Right lobe of liver (tissue), 4 donors: ENCODE data around the gene ENO2.

Source experiments
- POLR2A ChIP-seq: fragments of 450-650 bp; IDR thresholded peaks from one replicate; pipeline ENCODE4 v1.6.1; 2017; ENCODE audit warnings: antibody characterized with exemption, mild to moderate bottlenecking
- TF ChIP-seq, protein P1 (sequence below), 4 donors: fragments of 200-600 bp in 3 of 4; fragments of 450-650 bp in 1 of 4; IDR thresholded peaks; one replicate each; pipeline versions ENCODE4 v1.5.1 to v1.8.0; 2016 to 2022; ENCODE audit warnings: antibody characterized with exemption in 4 of 4, mild to moderate bottlenecking in 2 of 4
- donor health status: DM: no; HTN: no; CAD: no.
- donor health status: DM: no; HTN: no; CAD: no.
- donor health status: DM: no; HTN: yes; CAD: no.

DNA sequence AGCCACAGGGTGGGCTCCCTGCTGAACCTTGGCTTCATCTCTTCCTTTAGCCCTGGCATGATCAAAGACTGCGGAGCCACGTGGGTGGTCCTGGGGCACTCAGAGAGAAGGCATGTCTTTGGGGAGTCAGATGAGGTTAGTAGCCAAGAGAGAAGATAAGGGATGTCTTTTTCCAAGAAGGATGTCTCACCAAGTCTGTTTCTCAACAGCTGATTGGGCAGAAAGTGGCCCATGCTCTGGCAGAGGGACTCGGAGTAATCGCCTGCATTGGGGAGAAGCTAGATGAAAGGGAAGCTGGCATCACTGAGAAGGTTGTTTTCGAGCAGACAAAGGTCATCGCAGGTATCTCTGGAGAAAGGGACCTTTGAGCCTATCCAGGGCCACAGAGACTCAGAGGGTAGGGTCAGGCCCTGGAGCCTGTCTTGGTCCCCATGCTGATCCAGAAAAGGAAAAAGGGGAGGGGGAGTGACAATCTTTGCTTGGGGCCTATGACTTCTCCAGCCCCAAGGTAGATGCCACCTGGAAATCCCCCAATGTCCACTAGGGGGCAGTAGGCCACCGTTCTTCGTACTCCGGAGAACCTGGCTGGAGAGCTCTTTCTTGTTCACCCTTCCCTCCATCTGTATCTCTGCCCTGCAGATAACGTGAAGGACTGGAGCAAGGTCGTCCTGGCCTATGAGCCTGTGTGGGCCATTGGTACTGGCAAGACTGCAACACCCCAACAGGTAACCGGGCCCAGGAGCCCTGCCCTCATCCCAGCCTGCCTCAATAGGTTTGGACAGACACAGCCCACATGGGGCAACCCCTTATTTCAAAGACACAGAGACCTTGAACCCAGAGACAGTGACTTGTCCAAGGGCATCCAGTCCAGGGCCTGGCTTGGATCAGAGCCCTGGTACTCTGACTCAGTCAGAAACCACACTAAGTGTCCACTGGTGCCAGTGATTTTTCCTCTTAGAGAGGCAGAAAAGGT is 45.0 kb upstream of the ENO2 start:
- TF ChIP-seq, protein P1, sequence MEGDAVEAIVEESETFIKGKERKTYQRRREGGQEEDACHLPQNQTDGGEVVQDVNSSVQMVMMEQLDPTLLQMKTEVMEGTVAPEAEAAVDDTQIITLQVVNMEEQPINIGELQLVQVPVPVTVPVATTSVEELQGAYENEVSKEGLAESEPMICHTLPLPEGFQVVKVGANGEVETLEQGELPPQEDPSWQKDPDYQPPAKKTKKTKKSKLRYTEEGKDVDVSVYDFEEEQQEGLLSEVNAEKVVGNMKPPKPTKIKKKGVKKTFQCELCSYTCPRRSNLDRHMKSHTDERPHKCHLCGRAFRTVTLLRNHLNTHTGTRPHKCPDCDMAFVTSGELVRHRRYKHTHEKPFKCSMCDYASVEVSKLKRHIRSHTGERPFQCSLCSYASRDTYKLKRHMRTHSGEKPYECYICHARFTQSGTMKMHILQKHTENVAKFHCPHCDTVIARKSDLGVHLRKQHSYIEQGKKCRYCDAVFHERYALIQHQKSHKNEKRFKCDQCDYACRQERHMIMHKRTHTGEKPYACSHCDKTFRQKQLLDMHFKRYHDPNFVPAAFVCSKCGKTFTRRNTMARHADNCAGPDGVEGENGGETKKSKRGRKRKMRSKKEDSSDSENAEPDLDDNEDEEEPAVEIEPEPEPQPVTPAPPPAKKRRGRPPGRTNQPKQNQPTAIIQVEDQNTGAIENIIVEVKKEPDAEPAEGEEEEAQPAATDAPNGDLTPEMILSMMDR (IDR thresholded peaks at IDR 0.05), result peak; percentile 85 to 96 (median 94)
- TF ChIP-seq POLR2A, result no peak
